ENCODE data around the gene SH3BGR. TPM values are rescaled to one million over a fixed set of nuclear protein-coding genes. Genes with fewer than 3 reads are reported as not detected.

The SH3BGR gene
- total and polyA plus RNA-seq, 7 experiments from 2014 or later = 0.94 to 3.7 (median 1.7) TPM

DNA sequence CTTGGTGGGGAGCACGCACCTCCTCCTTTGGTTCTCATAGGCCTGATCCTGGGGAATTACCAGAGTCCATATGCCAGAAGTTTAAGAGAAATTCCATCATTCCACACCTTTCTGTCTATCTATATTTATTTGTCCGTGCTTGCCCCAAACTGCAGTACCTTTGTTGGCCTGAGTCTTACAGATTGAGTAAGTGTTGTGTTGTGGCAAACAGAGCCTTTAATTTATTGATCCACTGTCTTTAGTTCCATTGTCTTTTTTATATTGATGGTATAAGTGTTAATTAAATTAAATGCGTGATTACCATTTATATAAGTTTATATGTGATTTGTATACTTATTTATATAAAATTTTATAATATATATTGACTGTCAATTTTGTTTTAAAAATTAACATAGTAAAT, 4.9 kb downstream of the SH3BGR start:
- Mint-ChIP-seq H3K4me1 (no peaks in the 10 kb centered on the region), H3K27ac (no peak overlapping the region), H3K36me3 (no peaks in the 10 kb centered on the region), H3K9me3 (peaks cover 0 to 1% (median 0%) of the 10 kb centered on the region in 11 donors), H3K27me3 (peaks cover 0 to 5% (median 0%) of the 10 kb centered on the region in 5 donors), H3K4me3 (no peak overlapping the region)
- Histone ChIP-seq H3K4me1 (ENCODE audit: control insufficient read depth in 2 of 2, insufficient read depth in 2 of 2, low read length in 2 of 2) (no peaks in the 10 kb centered on the region), H3K9me3 (ENCODE audit: control insufficient read depth in 2 of 3, low read length in 3 of 3) (no peaks in the 10 kb centered on the region), H3K27ac (ENCODE audit: low read depth, low read length) (no peak overlapping the region), H3K36me3 (ENCODE audit: control insufficient read depth in 2 of 3, insufficient read depth in 3 of 3, low read length in 3 of 3) (no peaks in the 10 kb centered on the region), H3K4me3 (ENCODE audit: low read length) (no peak overlapping the region), H3K27me3 (ENCODE audit: control insufficient read depth in 2 of 2, insufficient read depth in 2 of 2, low read length in 2 of 2) (no peaks in the 10 kb centered on the region)
- intact Hi-C loops (cut with micrococcal nuclease) = no loop called here
- ChIA-PET CTCF (no interaction called here), POLR2A (no interaction called here)
- ATAC-seq (no peak), DNase-seq (no peak)

DNA sequence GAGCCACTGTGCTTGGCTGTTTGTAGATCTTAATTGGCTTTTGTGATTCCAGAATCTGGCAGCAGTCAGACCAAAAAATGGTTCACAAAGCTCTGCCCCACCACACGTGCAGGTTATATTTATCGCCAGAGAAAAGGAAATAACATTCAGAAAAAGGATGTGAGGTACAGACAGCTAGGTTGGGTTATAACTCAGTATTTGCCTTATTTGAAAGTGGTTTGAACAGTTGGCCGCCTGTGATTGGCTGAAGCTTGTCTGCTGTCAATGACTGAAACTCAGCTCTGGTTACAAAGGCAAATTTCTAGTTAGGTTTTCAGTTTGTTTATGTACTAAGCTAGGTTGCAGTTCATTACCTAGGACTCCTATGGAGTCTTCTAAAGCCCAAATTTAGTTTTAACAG, 9.6 kb downstream of the SH3BGR start:
- no peak overlapping the region for H3K4me3 ChIP-seq (ENCODE audit: low read length)
- H3K4me1 ChIP-seq (ENCODE audit: control insufficient read depth in 2 of 2, insufficient read depth in 2 of 2, low read length in 2 of 2) = no peaks in the 10 kb centered on the region
- DNase-seq (no peak), ATAC-seq (no peak)
- H3K4me3 Mint-ChIP-seq = no peak overlapping the region
- peaks cover 0 to 21% (median 14%) of the 10 kb centered on the region in 5 donors for H3K36me3 Mint-ChIP-seq
- peaks cover 0 to 3% (median 0%) of the 10 kb centered on the region in 11 donors for H3K9me3 Mint-ChIP-seq
- H3K27ac Mint-ChIP-seq = no peak overlapping the region
- H3K27ac ChIP-seq (ENCODE audit: low read depth, low read length) = no peak overlapping the region
- H3K27me3 Mint-ChIP-seq = peaks cover 0 to under 1% (median 0%) of the 10 kb centered on the region in 5 donors
- H3K36me3 ChIP-seq (ENCODE audit: control insufficient read depth in 2 of 3, insufficient read depth in 3 of 3, low read length in 3 of 3) = no peaks in the 10 kb centered on the region
- ChIA-PET POLR2A (no interaction called here), CTCF (no interaction called here)
- no peaks in the 10 kb centered on the region for H3K27me3 ChIP-seq (ENCODE audit: control insufficient read depth in 2 of 2, insufficient read depth in 2 of 2, low read length in 2 of 2)
- H3K9me3 ChIP-seq (ENCODE audit: control insufficient read depth in 2 of 3, low read length in 3 of 3) = no peaks in the 10 kb centered on the region
- intact Hi-C loops (cut with micrococcal nuclease) = no loop called here
- H3K4me1 Mint-ChIP-seq = no peaks in the 10 kb centered on the region

DNA sequence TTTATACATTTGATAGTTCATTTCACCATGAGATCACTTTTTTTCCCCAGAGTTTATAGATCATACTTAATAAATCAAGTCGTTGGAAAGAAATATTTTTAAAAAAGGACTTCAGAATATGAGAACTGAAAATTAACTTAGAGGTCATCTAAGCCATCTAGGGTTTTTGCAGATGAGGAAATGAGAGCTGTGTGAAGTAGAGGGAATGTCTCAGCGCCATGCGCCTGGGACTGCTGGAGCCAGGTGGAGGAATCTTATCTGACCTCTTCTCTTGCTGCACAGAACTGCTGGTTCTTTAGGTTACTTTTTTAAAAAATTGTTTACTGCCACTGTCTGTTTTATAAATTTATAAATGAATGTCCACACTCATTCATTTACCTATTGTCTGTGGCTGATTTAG, 11.5 kb downstream of the SH3BGR start:
- Histone ChIP-seq H3K4me1 (ENCODE audit: control insufficient read depth in 2 of 2, insufficient read depth in 2 of 2, low read length in 2 of 2) (no peaks in the 10 kb centered on the region), H3K9me3 (ENCODE audit: control insufficient read depth in 2 of 3, low read length in 3 of 3) (no peaks in the 10 kb centered on the region), H3K36me3 (ENCODE audit: control insufficient read depth in 2 of 3, insufficient read depth in 3 of 3, low read length in 3 of 3) (no peaks in the 10 kb centered on the region), H3K27ac (ENCODE audit: low read depth, low read length) (no peak overlapping the region), H3K4me3 (ENCODE audit: low read length) (no peak overlapping the region), H3K27me3 (ENCODE audit: control insufficient read depth in 2 of 2, insufficient read depth in 2 of 2, low read length in 2 of 2) (no peaks in the 10 kb centered on the region)
- H3K27ac Mint-ChIP-seq = no peak overlapping the region
- ChIA-PET CTCF (no interaction called here), POLR2A (no interaction called here)
- intact Hi-C loops (cut with micrococcal nuclease) = no loop called here
- peaks cover 0 to 3% (median 0%) of the 10 kb centered on the region in 11 donors for H3K9me3 Mint-ChIP-seq
- H3K4me3 Mint-ChIP-seq = no peak overlapping the region
- no peaks in the 10 kb centered on the region for H3K4me1 Mint-ChIP-seq
- no peak for ATAC-seq
- DNase-seq = no peak
- H3K27me3 Mint-ChIP-seq = no peaks in the 10 kb centered on the region
- peaks cover 0 to 29% (median 15%) of the 10 kb centered on the region in 5 donors for H3K36me3 Mint-ChIP-seq

DNA sequence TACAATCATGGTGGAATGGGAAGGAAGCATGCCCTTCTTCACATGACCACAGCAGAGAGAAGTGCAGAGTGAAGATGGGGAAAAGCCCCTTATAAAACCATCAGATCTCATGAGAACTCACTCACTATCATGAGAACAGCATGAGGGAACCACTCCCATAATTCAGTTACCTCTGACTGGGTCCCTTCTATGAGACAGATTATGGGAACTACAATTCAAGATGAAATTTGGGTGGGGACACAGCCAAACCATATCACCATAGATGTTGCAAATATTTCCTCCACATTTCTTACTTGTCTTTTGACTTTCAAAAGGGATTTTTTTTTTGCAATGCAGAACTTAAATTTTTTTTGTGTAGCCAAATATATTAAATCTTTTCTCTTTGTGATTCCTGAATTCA, 14.8 kb downstream of the SH3BGR start:
- H3K4me3 ChIP-seq (ENCODE audit: low read length) = no peak overlapping the region
- H3K27me3 ChIP-seq (ENCODE audit: control insufficient read depth in 2 of 2, insufficient read depth in 2 of 2, low read length in 2 of 2) = no peaks in the 10 kb centered on the region
- peaks cover 0 to 1% (median 0%) of the 10 kb centered on the region in 7 donors for H3K4me1 Mint-ChIP-seq
- H3K9me3 Mint-ChIP-seq = peaks cover 0 to 3% (median 0%) of the 10 kb centered on the region in 11 donors
- H3K36me3 ChIP-seq (ENCODE audit: control insufficient read depth in 2 of 3, insufficient read depth in 3 of 3, low read length in 3 of 3) = no peaks in the 10 kb centered on the region
- no peaks in the 10 kb centered on the region for H3K9me3 ChIP-seq (ENCODE audit: control insufficient read depth in 2 of 3, low read length in 3 of 3)
- intact Hi-C loops (cut with micrococcal nuclease) = no loop called here
- ChIA-PET CTCF (no interaction called here), POLR2A (no interaction called here)
- no peak overlapping the region for H3K27ac Mint-ChIP-seq
- peaks cover 0 to 34% (median 19%) of the 10 kb centered on the region in 5 donors for H3K36me3 Mint-ChIP-seq
- H3K4me1 ChIP-seq (ENCODE audit: control insufficient read depth in 2 of 2, insufficient read depth in 2 of 2, low read length in 2 of 2) = no peaks in the 10 kb centered on the region
- no peak overlapping the region for H3K27ac ChIP-seq (ENCODE audit: low read depth, low read length)
- H3K4me3 Mint-ChIP-seq = no peak overlapping the region
- H3K27me3 Mint-ChIP-seq = peaks cover 0 to 4% (median 0%) of the 10 kb centered on the region in 5 donors
- ATAC-seq (no peak), DNase-seq (no peak)

DNA sequence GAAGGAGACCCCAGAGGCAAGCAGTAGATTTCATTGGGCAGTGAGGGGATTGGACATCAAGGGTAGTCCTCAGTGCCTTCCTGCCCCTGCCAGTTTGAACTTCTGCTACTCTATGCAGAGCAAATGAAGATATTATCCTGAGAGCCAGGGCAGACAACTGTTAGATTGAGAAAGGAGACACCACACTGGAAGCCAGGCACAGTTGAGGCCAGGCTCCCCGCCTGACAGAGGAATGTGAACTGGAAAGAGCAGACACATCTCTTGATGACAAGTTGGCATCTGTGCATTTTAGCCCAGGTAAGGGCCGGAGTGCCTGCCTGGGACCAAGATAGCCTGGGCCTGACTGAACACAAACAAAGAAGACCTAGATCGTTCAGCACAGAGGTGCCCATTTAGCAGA, 16.0 kb downstream of the SH3BGR start:
- H3K36me3 ChIP-seq (ENCODE audit: control insufficient read depth in 2 of 3, insufficient read depth in 3 of 3, low read length in 3 of 3) = no peaks in the 10 kb centered on the region
- POLR2A ChIA-PET = no interaction called here
- Mint-ChIP-seq H3K27ac (peak overlapping the region in 1 of 9 donors; percentile 25), H3K4me3 (no peak overlapping the region), H3K27me3 (peaks cover 0 to 4% (median 0%) of the 10 kb centered on the region in 5 donors), H3K9me3 (peaks cover 0 to 3% (median 0%) of the 10 kb centered on the region in 11 donors), H3K4me1 (peaks cover 0 to 1% (median 0%) of the 10 kb centered on the region in 7 donors), H3K36me3 (peaks cover 0 to 34% (median 19%) of the 10 kb centered on the region in 5 donors)
- no peaks in the 10 kb centered on the region for H3K4me1 ChIP-seq (ENCODE audit: control insufficient read depth in 2 of 2, insufficient read depth in 2 of 2, low read length in 2 of 2)
- no peak overlapping the region for H3K4me3 ChIP-seq (ENCODE audit: low read length)
- H3K9me3 ChIP-seq (ENCODE audit: control insufficient read depth in 2 of 3, low read length in 3 of 3) = no peaks in the 10 kb centered on the region
- CTCF ChIA-PET = no interaction called here
- no peaks in the 10 kb centered on the region for H3K27me3 ChIP-seq (ENCODE audit: control insufficient read depth in 2 of 2, insufficient read depth in 2 of 2, low read length in 2 of 2)
- no peak overlapping the region for H3K27ac ChIP-seq (ENCODE audit: low read depth, low read length)
- ATAC-seq = no peak
- intact Hi-C loops (cut with micrococcal nuclease) = no loop called here
- DNase-seq = no peak

DNA sequence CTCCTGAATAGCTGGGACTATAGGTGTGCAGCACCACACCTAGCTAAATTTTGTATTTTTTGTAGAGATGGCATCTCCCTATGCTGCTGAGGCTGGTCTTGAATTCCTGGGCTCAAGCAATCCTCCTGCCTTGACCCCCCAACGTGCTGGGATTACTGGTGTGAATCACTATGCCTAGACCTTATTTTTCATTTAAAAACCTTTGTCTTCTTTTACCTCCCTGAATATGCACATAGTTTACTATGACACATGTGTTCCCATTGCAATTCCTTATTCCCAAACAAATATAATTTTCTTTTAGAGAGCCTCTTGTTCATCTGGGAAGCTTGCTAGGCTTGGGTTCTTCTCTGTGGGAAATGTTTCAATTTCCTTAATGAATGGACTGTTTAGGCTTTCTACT, 16.8 kb downstream of the SH3BGR start:
- H3K36me3 ChIP-seq (ENCODE audit: control insufficient read depth in 2 of 3, insufficient read depth in 3 of 3, low read length in 3 of 3) = no peaks in the 10 kb centered on the region
- POLR2A ChIA-PET = no interaction called here

DNA sequence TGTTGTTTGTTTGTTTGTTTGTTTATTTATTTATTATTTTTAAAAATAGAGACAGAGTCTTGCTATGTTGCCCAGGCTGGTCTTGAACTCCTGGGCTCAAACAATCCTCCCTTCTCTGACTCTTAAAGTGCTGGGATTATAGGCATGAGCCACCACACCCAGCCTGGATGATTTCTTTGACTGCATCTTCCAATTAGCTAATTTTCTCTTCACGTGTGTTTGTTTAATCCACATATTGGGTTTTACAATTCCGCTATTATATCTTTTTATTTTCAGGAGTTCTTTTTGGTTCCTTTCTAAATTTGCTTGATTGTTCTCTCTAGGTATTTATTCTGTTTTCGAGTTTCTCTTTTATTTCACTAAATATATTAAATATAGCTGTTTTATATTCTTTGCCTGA, 19.8 kb downstream of the SH3BGR start:
- Mint-ChIP-seq H3K4me1 (peaks cover 0 to 1% (median 0%) of the 10 kb centered on the region in 7 donors), H3K4me3 (no peak overlapping the region), H3K36me3 (peaks cover 0 to 18% (median 10%) of the 10 kb centered on the region in 5 donors), H3K27me3 (peaks cover 0 to 4% (median 0%) of the 10 kb centered on the region in 5 donors), H3K9me3 (no peaks in the 10 kb centered on the region), H3K27ac (no peak overlapping the region)
- Histone ChIP-seq H3K4me3 (ENCODE audit: low read length) (no peak overlapping the region), H3K27me3 (ENCODE audit: control insufficient read depth in 2 of 2, insufficient read depth in 2 of 2, low read length in 2 of 2) (no peaks in the 10 kb centered on the region), H3K27ac (ENCODE audit: low read depth, low read length) (no peak overlapping the region), H3K9me3 (ENCODE audit: control insufficient read depth in 2 of 3, low read length in 3 of 3) (no peaks in the 10 kb centered on the region), H3K4me1 (ENCODE audit: control insufficient read depth in 2 of 2, insufficient read depth in 2 of 2, low read length in 2 of 2) (no peaks in the 10 kb centered on the region), H3K36me3 (ENCODE audit: control insufficient read depth in 2 of 3, insufficient read depth in 3 of 3, low read length in 3 of 3) (no peaks in the 10 kb centered on the region)
- ATAC-seq (no peak), DNase-seq (no peak)
- CTCF ChIA-PET = interaction anchor here (0.6 kb wide), 1 partner anchor 410 kb away, joined by 4 read pairs; no protein-coding TSS in a partner anchor
- POLR2A ChIA-PET = no interaction called here
- intact Hi-C loops (cut with micrococcal nuclease) = no loop called here

More for the DNA sequence above, 16.8 kb downstream of the SH3BGR start:
- Histone ChIP-seq H3K4me3 (ENCODE audit: low read length) (no peak overlapping the region), H3K27ac (ENCODE audit: low read depth, low read length) (no peak overlapping the region), H3K4me1 (ENCODE audit: control insufficient read depth in 2 of 2, insufficient read depth in 2 of 2, low read length in 2 of 2) (no peaks in the 10 kb centered on the region), H3K27me3 (ENCODE audit: control insufficient read depth in 2 of 2, insufficient read depth in 2 of 2, low read length in 2 of 2) (no peaks in the 10 kb centered on the region), H3K9me3 (ENCODE audit: control insufficient read depth in 2 of 3, low read length in 3 of 3) (no peaks in the 10 kb centered on the region)
- no peak for ATAC-seq
- intact Hi-C loops (cut with micrococcal nuclease) = no loop called here
- Mint-ChIP-seq H3K36me3 (peaks cover 0 to 30% (median 16%) of the 10 kb centered on the region in 5 donors), H3K4me1 (peaks cover 0 to 1% (median 0%) of the 10 kb centered on the region in 7 donors), H3K9me3 (peaks cover 0 to 3% (median 0%) of the 10 kb centered on the region in 11 donors), H3K27ac (no peak overlapping the region), H3K4me3 (no peak overlapping the region), H3K27me3 (peaks cover 0 to 4% (median 0%) of the 10 kb centered on the region in 5 donors)
- no peak for DNase-seq
- CTCF ChIA-PET = no interaction called here

Measured in naive thymus-derived CD4-positive, alpha-beta T cell (primary cell).